ENCODE data around the gene GPHN.

Gene GPHN

GRCh38 chr14:66857867-66858266, 349.9 kb downstream of the GPHN start:
- TF ChIP-seq Cebpa-rat (IDR thresholded peaks at IDR 0.05), result no peak
- Histone ChIP-seq H3K4me1 (no peaks in the 10 kb centered on the region), H4K20me1 (no peaks in the 10 kb centered on the region), H3K27ac (no peak overlapping the region), H3K9me3 (no peaks in the 10 kb centered on the region), H3K36me3 (no peaks in the 10 kb centered on the region), H3K4me2 (no peak overlapping the region), H3K27me3 (no peaks in the 10 kb centered on the region), H3K9ac (no peak overlapping the region), H3K4me3 (no peak overlapping the region)

- H4K20me1 ChIP-seq, result no peaks in the 10 kb centered on the region
- no peak overlapping the region for H3K4me3 ChIP-seq
- H3K4me1 ChIP-seq, result no peaks in the 10 kb centered on the region
- no peak for TF ChIP-seq Cebpa-rat (IDR thresholded peaks at IDR 0.05)
- H3K27me3 ChIP-seq, result no peaks in the 10 kb centered on the region
- no peak overlapping the region for H3K9ac ChIP-seq
- no peaks in the 10 kb centered on the region for H3K9me3 ChIP-seq
- H3K4me2 ChIP-seq, result no peak overlapping the region
- H3K36me3 ChIP-seq, result no peaks in the 10 kb centered on the region
- H3K27ac ChIP-seq, result no peak overlapping the region
Measured at GRCh38 chr14:66859063-66859671, 351.2 kb downstream of the GPHN start.

- Histone ChIP-seq H3K4me1 (no peaks in the 10 kb centered on the region), H3K27me3 (no peaks in the 10 kb centered on the region), H3K9me3 (no peaks in the 10 kb centered on the region), H3K36me3 (no peaks in the 10 kb centered on the region), H3K9ac (no peak overlapping the region), H3K4me3 (no peak overlapping the region), H4K20me1 (no peaks in the 10 kb centered on the region), H3K27ac (no peak overlapping the region), H3K4me2 (no peak overlapping the region)
- no peak for TF ChIP-seq Cebpa-rat (IDR thresholded peaks at IDR 0.05)
Measured at GRCh38 chr14:66881596-66881995, 373.6 kb downstream of the GPHN start.

GRCh38 chr14:66884149-66884548, 376.2 kb downstream of the GPHN start:
- Histone ChIP-seq H3K27me3 (no peaks in the 10 kb centered on the region), H3K36me3 (no peaks in the 10 kb centered on the region), H3K9ac (no peak overlapping the region), H4K20me1 (no peaks in the 10 kb centered on the region), H3K4me2 (no peak overlapping the region), H3K27ac (no peak overlapping the region), H3K4me1 (no peaks in the 10 kb centered on the region), H3K9me3 (peaks cover 12% of the 10 kb centered on the region), H3K4me3 (no peak overlapping the region)
- TF ChIP-seq Cebpa-rat (IDR thresholded peaks at IDR 0.05), result no peak

- no peak for TF ChIP-seq Cebpa-rat (IDR thresholded peaks at IDR 0.05)
- Histone ChIP-seq H3K27ac (no peak overlapping the region), H3K9ac (no peak overlapping the region), H4K20me1 (no peaks in the 10 kb centered on the region), H3K9me3 (peaks cover 15% of the 10 kb centered on the region), H3K36me3 (peaks cover 4% of the 10 kb centered on the region; the same call in 1 of the 2 replicates), H3K27me3 (no peaks in the 10 kb centered on the region), H3K4me3 (no peak overlapping the region), H3K4me2 (no peak overlapping the region), H3K4me1 (no peaks in the 10 kb centered on the region)
Measured at GRCh38 chr14:66900719-66901118, 392.8 kb downstream of the GPHN start.

- no peak for TF ChIP-seq Cebpa-rat (IDR thresholded peaks at IDR 0.05)
- no peak overlapping the region for H3K9ac ChIP-seq
- peaks cover 7% of the 10 kb centered on the region; the same call in 1 of the 2 replicates for H3K9me3 ChIP-seq
- H4K20me1 ChIP-seq, result no peaks in the 10 kb centered on the region
- H3K4me2 ChIP-seq, result no peak overlapping the region
- H3K27ac ChIP-seq, result no peak overlapping the region
- H3K36me3 ChIP-seq, result no peaks in the 10 kb centered on the region
- no peaks in the 10 kb centered on the region for H3K4me1 ChIP-seq
- no peaks in the 10 kb centered on the region for H3K27me3 ChIP-seq
- no peak overlapping the region for H3K4me3 ChIP-seq
Measured at GRCh38 chr14:66910311-66910840, 402.4 kb downstream of the GPHN start.

- no peak overlapping the region for H3K4me2 ChIP-seq
- no peaks in the 10 kb centered on the region for H3K4me1 ChIP-seq
- no peaks in the 10 kb centered on the region for H3K36me3 ChIP-seq
- H3K27ac ChIP-seq, result no peak overlapping the region
- no peak overlapping the region for H3K4me3 ChIP-seq
- no peaks in the 10 kb centered on the region for H3K9me3 ChIP-seq
- no peak overlapping the region for H3K9ac ChIP-seq
- H4K20me1 ChIP-seq, result no peaks in the 10 kb centered on the region
- TF ChIP-seq Cebpa-rat (IDR thresholded peaks at IDR 0.05), result no peak
- no peaks in the 10 kb centered on the region for H3K27me3 ChIP-seq
Measured at GRCh38 chr14:66916421-66916820, 408.5 kb downstream of the GPHN start.

- H3K4me2 ChIP-seq, result no peak overlapping the region
- no peak for TF ChIP-seq Cebpa-rat (IDR thresholded peaks at IDR 0.05)
- H3K4me3 ChIP-seq, result no peak overlapping the region
- H3K4me1 ChIP-seq, result no peaks in the 10 kb centered on the region
- no peaks in the 10 kb centered on the region for H3K27me3 ChIP-seq
- H3K36me3 ChIP-seq, result no peaks in the 10 kb centered on the region
- H3K27ac ChIP-seq, result no peak overlapping the region
- no peak overlapping the region for H3K9ac ChIP-seq
- H4K20me1 ChIP-seq, result no peaks in the 10 kb centered on the region
- no peaks in the 10 kb centered on the region for H3K9me3 ChIP-seq
Measured at GRCh38 chr14:66918527-66918926, 410.6 kb downstream of the GPHN start.

- H4K20me1 ChIP-seq, result no peaks in the 10 kb centered on the region
- no peaks in the 10 kb centered on the region for H3K9me3 ChIP-seq
- no peak for TF ChIP-seq Cebpa-rat (IDR thresholded peaks at IDR 0.05)
- no peaks in the 10 kb centered on the region for H3K4me1 ChIP-seq
- H3K4me3 ChIP-seq, result no peak overlapping the region
- no peak overlapping the region for H3K27ac ChIP-seq
- no peaks in the 10 kb centered on the region for H3K36me3 ChIP-seq
- no peak overlapping the region for H3K9ac ChIP-seq
- no peak overlapping the region for H3K4me2 ChIP-seq
- no peaks in the 10 kb centered on the region for H3K27me3 ChIP-seq
Measured at GRCh38 chr14:66920196-66920595, 412.2 kb downstream of the GPHN start.

- Histone ChIP-seq H3K27me3 (no peaks in the 10 kb centered on the region), H4K20me1 (no peaks in the 10 kb centered on the region), H3K36me3 (no peaks in the 10 kb centered on the region), H3K4me3 (no peak overlapping the region), H3K27ac (no peak overlapping the region), H3K4me1 (no peaks in the 10 kb centered on the region), H3K9ac (no peak overlapping the region), H3K4me2 (no peak overlapping the region), H3K9me3 (no peaks in the 10 kb centered on the region)
- no peak for TF ChIP-seq Cebpa-rat (IDR thresholded peaks at IDR 0.05)
Measured at GRCh38 chr14:66923251-66923650, 415.3 kb downstream of the GPHN start.

- H3K9ac ChIP-seq, result no peak overlapping the region
- no peak overlapping the region for H3K27ac ChIP-seq
- no peaks in the 10 kb centered on the region for H3K27me3 ChIP-seq
- H3K36me3 ChIP-seq, result peaks cover 11% of the 10 kb centered on the region; the same call in 1 of the 2 replicates
- no peak overlapping the region for H3K4me2 ChIP-seq
- H4K20me1 ChIP-seq, result no peaks in the 10 kb centered on the region
- H3K4me3 ChIP-seq, result no peak overlapping the region
- H3K4me1 ChIP-seq, result no peaks in the 10 kb centered on the region
- H3K9me3 ChIP-seq, result peaks cover 31% of the 10 kb centered on the region
- no peak for TF ChIP-seq Cebpa-rat (IDR thresholded peaks at IDR 0.05)
Measured at GRCh38 chr14:66939409-66939808, 431.5 kb downstream of the GPHN start.
